Mesenchymal stem cell (in vitro differentiated cells and primary cell): ENCODE measurements around the gene C15orf39.

Experiments used
- DNase-seq: peaks from one replicate; pipeline ENCODE4 v3.0.0-alpha.2; 2013
- H2AFZ ChIP-seq: one replicate; pipeline ENCODE4 v1.6.1; 2013; ENCODE audit warnings: low read depth, mild to moderate bottlenecking, control low read depth, inconsistent platforms, low read length, moderate library complexity
- H2AK5ac ChIP-seq: 2 replicates; pipeline ENCODE4 v1.6.1; 2013; ENCODE audit warnings: low read length, moderate library complexity, mild to moderate bottlenecking, inconsistent platforms; ENCODE audit not compliant: severe bottlenecking
- H2BK120ac ChIP-seq: one replicate; pipeline ENCODE4 v1.6.1; 2013; ENCODE audit warnings: low read depth, mild to moderate bottlenecking, inconsistent platforms, low read length, moderate library complexity
- H2BK12ac ChIP-seq, 2 experiments: one replicate each; pipeline ENCODE4 v1.6.1; 2013; ENCODE audit warnings: inconsistent platforms in 2 of 2, low read length in 2 of 2, mild to moderate bottlenecking in 2 of 2, moderate library complexity in 2 of 2, control low read depth in 1 of 2
- H2BK15ac ChIP-seq: one replicate; pipeline ENCODE4 v1.6.1; 2013; ENCODE audit warnings: mild to moderate bottlenecking, low read depth, inconsistent platforms; ENCODE audit not compliant: poor library complexity, severe bottlenecking
- H2BK5ac ChIP-seq: 2 replicates; pipeline ENCODE4 v1.6.1; 2013; ENCODE audit warnings: low read depth, mild to moderate bottlenecking, low read length, control low read depth, inconsistent platforms; ENCODE audit not compliant: poor library complexity, severe bottlenecking
- H3K14ac ChIP-seq, 2 experiments: one replicate each; pipeline ENCODE4 v1.6.1; 2013; ENCODE audit warnings: inconsistent platforms in 2 of 2, low read length in 2 of 2, control low read depth in 1 of 2, mild to moderate bottlenecking in 1 of 2, moderate library complexity in 1 of 2
- H3K18ac ChIP-seq, 2 experiments: one replicate each; pipeline ENCODE4 v1.6.1; 2013; ENCODE audit warnings: inconsistent platforms in 2 of 2, low read length in 2 of 2, control low read depth in 1 of 2, low read depth in 1 of 2, mild to moderate bottlenecking in 1 of 2
- H3K23ac ChIP-seq, 2 experiments: one replicate each; pipeline ENCODE4 v1.6.1; 2013; ENCODE audit warnings: inconsistent platforms in 2 of 2, low read length in 2 of 2, mild to moderate bottlenecking in 2 of 2, moderate library complexity in 2 of 2, control low read depth in 1 of 2
- H3K27ac ChIP-seq: 2 replicates; pipeline ENCODE4 v1.5.1; 2013; ENCODE audit warnings: mild to moderate bottlenecking, moderate library complexity, low read length, control low read depth, inconsistent platforms; ENCODE audit not compliant: poor library complexity, severe bottlenecking
- H3K27me3 ChIP-seq, 2 experiments: 2 replicates each; pipeline versions ENCODE4 v1.6.1 to v1.7.0; 2013; ENCODE audit warnings: low read length in 2 of 2, mild to moderate bottlenecking in 2 of 2, moderate library complexity in 2 of 2, control low read depth in 1 of 2, inconsistent platforms in 1 of 2; ENCODE audit not compliant: control insufficient read depth in 1 of 2, insufficient read depth in 1 of 2
- H3K36me3 ChIP-seq, 2 experiments: 2 replicates each; pipeline versions ENCODE4 v1.6.1 to v1.7.0; 2013; ENCODE audit warnings: low read length in 2 of 2, control low read depth in 1 of 2, inconsistent platforms in 1 of 2, low read depth in 1 of 2, mild to moderate bottlenecking in 1 of 2; ENCODE audit not compliant: insufficient read depth in 2 of 2, control insufficient read depth in 1 of 2
- H3K4ac ChIP-seq, 2 experiments: one replicate each; pipeline ENCODE4 v1.6.1; 2013; ENCODE audit warnings: inconsistent platforms in 2 of 2, low read length in 2 of 2, mild to moderate bottlenecking in 2 of 2, moderate library complexity in 2 of 2, control low read depth in 1 of 2, low read depth in 1 of 2
- H3K4me1 ChIP-seq: 2 replicates; pipeline ENCODE4 v1.6.1; 2013; ENCODE audit warnings: low read depth, low read length, control low read depth; ENCODE audit not compliant: control insufficient read depth, insufficient read depth
- H3K4me2 ChIP-seq: 2 replicates; pipeline ENCODE4 v1.6.1; 2013; ENCODE audit warnings: low read length, mild to moderate bottlenecking, inconsistent platforms; ENCODE audit not compliant: poor library complexity, severe bottlenecking
- H3K4me3 ChIP-seq, 2 experiments: 2 replicates each; pipeline versions ENCODE4 v1.5.1 to v1.7.0; 2013; ENCODE audit warnings: low read length in 2 of 2, mild to moderate bottlenecking in 2 of 2, control low read depth in 1 of 2, low read depth in 1 of 2; ENCODE audit not compliant: insufficient read depth in 1 of 2
- H3K79me1 ChIP-seq: replicated peaks from 2 replicates; pipeline ENCODE4 v1.6.1; 2013; ENCODE audit warnings: mild to moderate bottlenecking, control low read depth, low read length, inconsistent platforms; ENCODE audit not compliant: poor library complexity, severe bottlenecking
- H3K9ac ChIP-seq: 2 replicates; pipeline ENCODE4 v1.7.0; 2013; ENCODE audit warnings: mild to moderate bottlenecking, low read length, moderate library complexity
- H3K9me3 ChIP-seq: 2 replicates; pipeline ENCODE4 v1.7.0; 2013; ENCODE audit warnings: mild to moderate bottlenecking, low read length; ENCODE audit not compliant: control insufficient read depth
- H4K8ac ChIP-seq: one replicate; pipeline ENCODE4 v1.6.1; 2013; ENCODE audit warnings: inconsistent platforms, mild to moderate bottlenecking, low read length, moderate library complexity
- H4K91ac ChIP-seq: one replicate; pipeline ENCODE4 v1.6.1; 2013; ENCODE audit warnings: mild to moderate bottlenecking, low read length, inconsistent platforms
- WGBS: methylation state at CpG from one replicate; pipeline ENCODE4 v1.1.7; 2013; ENCODE audit warnings: mixed read lengths; 5-methylcytosine and 5-hydroxymethylcytosine counted together

C15orf39 gene

GRCh38 chr15:75191235-75191634 is 10.4 kb upstream of the C15orf39 start:
- Histone ChIP-seq H4K91ac (no peak overlapping the region), H2AFZ (no peak overlapping the region), H3K4me2 (no peak overlapping the region), H2BK15ac (no peak overlapping the region), H3K23ac (no peak overlapping the region), H3K4me1 (peaks cover 12% of the 10 kb centered on the region), H3K79me1 (no peaks in the 10 kb centered on the region), H2BK12ac (no peak overlapping the region), H3K9me3 (peaks cover 9% of the 10 kb centered on the region), H3K14ac (no peak overlapping the region), H2AK5ac (no peak overlapping the region), H3K9ac (no peak overlapping the region), H3K4me3 (no peak overlapping the region), H3K18ac (no peak overlapping the region), H4K8ac (no peak overlapping the region), H2BK120ac (no peak overlapping the region), H3K36me3 (no peaks in the 10 kb centered on the region), H2BK5ac (no peak overlapping the region), H3K27me3 (peaks cover 21 to 52% of the 10 kb centered on the region in 2 experiments), H3K27ac (no peak overlapping the region), H3K4ac (no peak overlapping the region)
- 89% methylated on average over 2 of the region's 2 CpGs for WGBS
- no peak for DNase-seq

- WGBS: 84% methylated on average over 3 of the region's 4 CpGs
Observed at GRCh38 chr15:75192307-75192706, 9.4 kb upstream of the C15orf39 start.

GRCh38 chr15:75193272-75193671 is 8.4 kb upstream of the C15orf39 start:
- no peak overlapping the region for H2AK5ac ChIP-seq
- H4K8ac ChIP-seq: no peak overlapping the region
- H3K4me2 ChIP-seq: no peak overlapping the region
- no peak overlapping the region for H2BK15ac ChIP-seq
- H3K4ac ChIP-seq: no peak overlapping the region
- H3K9ac ChIP-seq: no peak overlapping the region
- H3K9me3 ChIP-seq: peaks cover 9% of the 10 kb centered on the region
- H2AFZ ChIP-seq: no peak overlapping the region
- H3K18ac ChIP-seq: no peak overlapping the region
- H2BK5ac ChIP-seq: no peak overlapping the region
- H2BK120ac ChIP-seq: no peak overlapping the region
- H3K79me1 ChIP-seq: no peaks in the 10 kb centered on the region
- no peak overlapping the region for H4K91ac ChIP-seq
- H3K14ac ChIP-seq: no peak overlapping the region
- no peak overlapping the region for H3K23ac ChIP-seq
- DNase-seq: no peak
- peaks cover 21 to 58% of the 10 kb centered on the region in 2 experiments for H3K27me3 ChIP-seq
- 25% methylated on average over 1 of the region's 3 CpGs for WGBS
- no peak overlapping the region for H3K4me3 ChIP-seq
- peaks cover 12% of the 10 kb centered on the region for H3K4me1 ChIP-seq
- H2BK12ac ChIP-seq: no peak overlapping the region
- H3K36me3 ChIP-seq: no peaks in the 10 kb centered on the region
- no peak overlapping the region for H3K27ac ChIP-seq

More at GRCh38 chr15:75192307-75192706, 9.4 kb upstream of the C15orf39 start:
- H3K4me3 ChIP-seq: no peak overlapping the region
- H3K9ac ChIP-seq: no peak overlapping the region
- no peak overlapping the region for H3K18ac ChIP-seq
- H2AK5ac ChIP-seq: no peak overlapping the region
- no peaks in the 10 kb centered on the region for H3K36me3 ChIP-seq
- H3K4ac ChIP-seq: no peak overlapping the region
- H3K27ac ChIP-seq: no peak overlapping the region
- no peak for DNase-seq
- H2BK120ac ChIP-seq: no peak overlapping the region
- no peak overlapping the region for H2AFZ ChIP-seq
- H4K8ac ChIP-seq: no peak overlapping the region
- no peak overlapping the region for H2BK12ac ChIP-seq
- no peak overlapping the region for H4K91ac ChIP-seq
- H2BK15ac ChIP-seq: no peak overlapping the region
- H3K14ac ChIP-seq: peak overlapping the region in 1 of 2 experiments; percentile 70
- H3K79me1 ChIP-seq: no peaks in the 10 kb centered on the region
- H2BK5ac ChIP-seq: no peak overlapping the region
- H3K27me3 ChIP-seq: peaks cover 21 to 58% of the 10 kb centered on the region in 2 experiments
- no peak overlapping the region for H3K4me2 ChIP-seq
- H3K9me3 ChIP-seq: peaks cover 9% of the 10 kb centered on the region
- peaks cover 12% of the 10 kb centered on the region for H3K4me1 ChIP-seq
- no peak overlapping the region for H3K23ac ChIP-seq

- H3K4me2 ChIP-seq: no peak overlapping the region
- H3K36me3 ChIP-seq: no peaks in the 10 kb centered on the region
- H3K27me3 ChIP-seq: peaks cover 21 to 65% of the 10 kb centered on the region in 2 experiments
- peaks cover 9% of the 10 kb centered on the region for H3K9me3 ChIP-seq
- H3K79me1 ChIP-seq: no peaks in the 10 kb centered on the region
- H3K4ac ChIP-seq: no peak overlapping the region
- 96% methylated on average over 2 of the region's 3 CpGs for WGBS
- H3K27ac ChIP-seq: no peak overlapping the region
- no peak overlapping the region for H3K18ac ChIP-seq
- DNase-seq: no peak
- no peak overlapping the region for H2BK15ac ChIP-seq
- no peak overlapping the region for H2BK5ac ChIP-seq
- H2BK12ac ChIP-seq: no peak overlapping the region
- H3K9ac ChIP-seq: no peak overlapping the region
- H3K14ac ChIP-seq: no peak overlapping the region
- no peak overlapping the region for H2AK5ac ChIP-seq
- H3K23ac ChIP-seq: no peak overlapping the region
- peaks cover 12% of the 10 kb centered on the region for H3K4me1 ChIP-seq
- H4K91ac ChIP-seq: no peak overlapping the region
- H2AFZ ChIP-seq: no peak overlapping the region
- H3K4me3 ChIP-seq: no peak overlapping the region
- H4K8ac ChIP-seq: no peak overlapping the region
- no peak overlapping the region for H2BK120ac ChIP-seq
Observed at GRCh38 chr15:75193976-75194375, 7.7 kb upstream of the C15orf39 start.
